SU-DHL-6 (cell line): ENCODE measurements around the gene PRXL2A.

ENCODE experiments used
- CTCF ChIP-seq: fragments of 200-600 bp; sonication (generic); IDR thresholded peaks from one replicate; pipeline ENCODE4 v1.5.1; 2017; ENCODE audit warnings: antibody characterized with exemption, mild to moderate bottlenecking, low read length, moderate library complexity; ENCODE audit not compliant: insufficient read depth, poor library complexity, severe bottlenecking
- EZH2phosphoT487 ChIP-seq: fragments of 200-600 bp; sonication (generic), shearing (Covaris generic); conservative IDR thresholded peaks from 2 replicates; pipeline ENCODE4 v1.6.1; 2018; ENCODE audit warnings: mild to moderate bottlenecking, antibody characterized with exemption, low read length, moderate library complexity, mixed read lengths

DNA sequence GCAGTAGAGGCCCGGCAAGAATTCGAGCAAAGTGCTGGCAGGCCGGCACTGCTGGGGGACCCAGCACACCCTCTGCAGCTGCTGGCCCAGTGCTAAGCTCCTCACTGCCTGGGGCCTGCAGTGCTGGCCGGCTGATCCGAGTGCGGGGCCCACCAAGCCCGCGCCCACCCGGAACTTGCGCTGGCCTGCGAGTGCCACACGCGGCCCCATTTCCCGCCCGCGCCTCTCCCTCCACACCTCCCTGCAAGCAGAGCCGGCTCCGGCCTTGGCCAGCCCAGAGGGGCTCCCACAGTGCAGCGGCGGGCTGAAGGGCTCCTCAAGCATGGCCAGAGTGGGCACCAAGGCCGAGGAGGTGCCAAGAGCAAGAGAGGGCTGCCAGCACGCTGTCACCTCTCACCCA is 48.7 kb upstream of the PRXL2A start:
- TF ChIP-seq CTCF (no peak), EZH2phosphoT487 (no peak)
